GM12873 (cell line): Measurements from ENCODE around the gene PRKAR1B.

Experiments used
- TF ChIP-seq, protein P1 (sequence below): IDR thresholded peaks from 2 replicates; pipeline ENCODE4 v1.5.1; 2012; ENCODE audit warnings: low read depth, mild to moderate bottlenecking, moderate library complexity, low read length, control low read depth; ENCODE audit not compliant: insufficient read depth; ENCODE audit errors: missing control alignments

Gene PRKAR1B

DNA sequence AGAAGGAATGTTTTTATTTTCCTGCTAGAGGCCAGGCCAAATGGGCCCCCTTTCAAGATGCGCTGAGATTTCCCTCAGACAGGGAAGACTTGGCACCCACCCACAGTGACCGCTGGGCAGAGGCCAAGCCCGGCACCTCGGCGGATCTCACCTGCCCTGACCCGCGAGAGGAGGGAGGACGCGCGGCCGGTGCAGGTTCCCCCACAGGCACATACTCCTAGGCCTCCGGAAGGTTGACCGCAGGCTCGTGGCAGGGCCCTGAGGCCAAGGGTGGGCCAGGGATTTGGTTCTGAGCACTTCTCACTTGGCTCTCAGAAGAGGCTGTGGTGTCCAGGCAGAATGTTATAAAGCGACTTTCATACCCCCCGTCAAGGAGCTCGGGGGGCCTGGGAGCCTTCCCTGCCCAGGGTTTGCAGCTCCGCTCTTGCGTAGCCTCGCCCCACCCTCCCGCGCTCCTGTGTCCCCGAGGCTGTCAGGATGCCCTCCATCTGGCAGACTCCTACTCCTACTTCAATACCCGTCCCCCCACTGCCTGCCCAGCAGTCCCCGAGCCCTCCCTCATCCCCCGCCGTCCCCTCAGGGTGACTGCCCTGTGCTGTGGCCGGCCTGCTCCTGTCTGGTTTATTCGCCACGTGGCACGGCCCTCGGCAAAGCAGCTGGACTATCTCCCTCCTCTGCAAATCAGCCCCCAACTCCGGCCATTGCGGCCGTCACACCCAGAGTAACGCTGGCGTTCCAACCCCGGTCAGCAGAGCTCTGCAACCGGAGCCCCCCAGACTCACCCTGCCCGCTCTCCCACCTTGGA lies 156.9 kb downstream of the PRKAR1B start:
- TF ChIP-seq, protein P1, sequence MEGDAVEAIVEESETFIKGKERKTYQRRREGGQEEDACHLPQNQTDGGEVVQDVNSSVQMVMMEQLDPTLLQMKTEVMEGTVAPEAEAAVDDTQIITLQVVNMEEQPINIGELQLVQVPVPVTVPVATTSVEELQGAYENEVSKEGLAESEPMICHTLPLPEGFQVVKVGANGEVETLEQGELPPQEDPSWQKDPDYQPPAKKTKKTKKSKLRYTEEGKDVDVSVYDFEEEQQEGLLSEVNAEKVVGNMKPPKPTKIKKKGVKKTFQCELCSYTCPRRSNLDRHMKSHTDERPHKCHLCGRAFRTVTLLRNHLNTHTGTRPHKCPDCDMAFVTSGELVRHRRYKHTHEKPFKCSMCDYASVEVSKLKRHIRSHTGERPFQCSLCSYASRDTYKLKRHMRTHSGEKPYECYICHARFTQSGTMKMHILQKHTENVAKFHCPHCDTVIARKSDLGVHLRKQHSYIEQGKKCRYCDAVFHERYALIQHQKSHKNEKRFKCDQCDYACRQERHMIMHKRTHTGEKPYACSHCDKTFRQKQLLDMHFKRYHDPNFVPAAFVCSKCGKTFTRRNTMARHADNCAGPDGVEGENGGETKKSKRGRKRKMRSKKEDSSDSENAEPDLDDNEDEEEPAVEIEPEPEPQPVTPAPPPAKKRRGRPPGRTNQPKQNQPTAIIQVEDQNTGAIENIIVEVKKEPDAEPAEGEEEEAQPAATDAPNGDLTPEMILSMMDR: no peak

DNA sequence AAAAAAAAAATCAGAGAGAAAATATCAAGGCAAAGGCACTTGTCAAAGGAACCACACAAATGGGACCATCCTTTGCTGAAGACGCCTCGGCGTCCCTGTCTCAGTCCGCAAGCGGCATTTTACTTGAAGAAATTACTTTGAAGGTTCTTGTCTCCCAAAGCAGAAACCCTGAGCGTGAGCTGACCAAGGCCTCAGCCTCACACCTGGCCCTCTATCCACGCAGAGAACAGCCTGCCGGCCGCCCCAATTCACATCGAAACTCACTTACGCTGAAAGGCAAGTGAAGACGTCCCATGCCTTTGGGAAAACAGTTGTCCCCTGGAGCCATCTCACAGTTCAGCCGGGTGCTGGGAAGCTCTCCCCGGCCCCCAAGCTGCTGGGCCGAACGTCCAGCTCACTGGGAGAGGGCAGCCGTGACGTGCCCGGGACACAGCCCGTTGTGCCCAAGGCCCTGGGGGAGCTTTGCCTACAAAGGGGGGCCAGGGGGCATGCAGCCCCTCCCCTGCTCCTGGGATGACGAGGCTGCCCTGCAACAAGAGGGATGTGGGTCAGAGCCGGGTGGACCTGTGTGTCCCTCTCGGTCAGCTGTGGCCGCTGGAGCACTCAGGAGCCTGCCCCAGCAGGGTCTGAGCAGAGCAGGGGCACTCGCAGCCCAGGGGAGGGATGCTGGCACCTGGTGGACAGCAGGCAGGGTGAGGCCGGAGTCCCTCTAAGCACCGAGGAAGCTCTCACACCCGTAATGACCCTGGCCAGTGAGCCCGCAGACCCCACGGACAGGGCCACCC lies 157.8 kb downstream of the PRKAR1B start:
- TF ChIP-seq, protein P1: no peak

DNA sequence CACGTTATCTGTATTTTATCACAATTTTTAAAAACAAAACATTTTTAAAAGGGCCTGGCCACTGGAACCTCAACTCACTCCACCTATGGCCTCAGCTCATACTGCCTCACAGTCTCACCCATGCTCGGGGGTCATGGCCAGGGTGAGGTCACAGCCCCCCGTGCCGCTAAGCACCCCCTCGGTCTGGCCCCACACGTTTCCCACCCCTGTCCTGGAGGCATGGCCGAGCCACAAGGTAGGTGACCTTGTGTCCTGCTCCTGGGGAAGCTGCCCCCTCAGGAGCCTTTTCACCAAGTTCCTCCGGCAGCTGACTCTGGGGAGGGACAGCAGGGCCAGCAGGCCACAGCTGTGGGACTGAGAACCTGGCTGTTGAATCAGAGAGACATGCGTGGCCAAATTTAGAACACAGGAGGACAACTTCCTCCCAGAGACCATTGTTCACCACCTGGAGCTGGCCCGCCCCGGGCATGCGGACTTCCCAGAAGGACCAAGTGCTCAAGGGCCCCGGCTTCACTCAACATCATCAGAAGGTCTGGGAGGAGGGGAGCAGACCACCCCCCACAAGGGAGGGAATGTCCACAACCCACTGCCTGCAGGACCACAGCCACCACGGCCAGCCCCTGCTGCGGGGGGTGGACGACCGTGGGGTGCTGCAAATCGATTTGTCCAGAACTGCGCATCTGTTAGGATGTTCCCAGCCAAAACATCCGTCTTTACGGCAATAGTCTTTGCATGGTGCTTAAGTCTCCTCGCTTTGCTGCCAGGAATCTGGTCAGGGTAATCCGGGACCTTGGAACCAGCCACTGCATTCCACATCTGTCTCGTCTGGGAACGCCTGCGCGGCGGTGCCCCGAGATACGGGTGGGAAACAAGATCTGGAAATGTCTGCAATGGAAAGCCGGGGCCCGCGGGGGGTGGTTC lies 158.8 kb downstream of the PRKAR1B start:
- TF ChIP-seq, protein P1: no peak

DNA sequence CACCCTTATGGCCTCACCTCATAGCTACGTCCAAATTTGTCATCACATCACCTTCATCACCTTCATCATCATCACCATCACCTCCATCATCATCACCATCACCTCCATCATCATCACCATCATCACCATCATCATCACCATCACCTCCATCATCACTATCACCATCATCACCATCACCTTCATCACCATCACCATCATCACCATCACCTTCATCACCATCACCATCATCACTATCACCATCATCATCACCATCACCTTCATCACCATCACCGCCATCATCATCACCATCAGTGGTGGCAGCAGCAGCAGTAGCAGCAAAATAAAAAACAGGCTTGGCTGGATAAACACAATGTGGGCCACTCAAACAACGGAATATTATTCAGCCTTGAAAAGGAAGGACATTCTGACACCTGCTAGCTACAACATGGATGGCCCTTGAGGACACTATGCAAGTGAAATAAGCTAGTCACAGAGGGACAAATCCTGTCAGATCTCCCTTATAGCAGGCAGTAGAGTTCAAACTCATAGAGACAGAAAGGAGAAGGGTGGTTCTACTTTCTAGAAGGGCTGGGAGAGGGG lies 159.7 kb downstream of the PRKAR1B start:
- TF ChIP-seq, protein P1: no peak

DNA sequence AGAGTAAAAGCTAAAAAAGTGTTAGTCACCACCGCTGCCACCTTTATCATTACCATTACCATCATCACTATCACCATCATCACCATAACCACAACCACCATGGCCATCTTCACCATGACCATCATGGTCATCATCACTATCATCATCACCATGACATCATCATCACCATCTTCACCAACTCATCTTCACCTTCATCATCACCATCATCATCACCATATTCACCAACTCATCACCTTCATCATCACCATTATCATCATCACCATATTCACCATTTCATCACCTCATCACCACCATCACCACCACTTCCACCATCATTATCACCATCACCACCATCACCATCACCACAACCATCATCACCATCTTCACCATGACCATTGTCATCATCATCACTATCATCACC lies 161.0 kb downstream of the PRKAR1B start:
- TF ChIP-seq, protein P1: no peak

DNA sequence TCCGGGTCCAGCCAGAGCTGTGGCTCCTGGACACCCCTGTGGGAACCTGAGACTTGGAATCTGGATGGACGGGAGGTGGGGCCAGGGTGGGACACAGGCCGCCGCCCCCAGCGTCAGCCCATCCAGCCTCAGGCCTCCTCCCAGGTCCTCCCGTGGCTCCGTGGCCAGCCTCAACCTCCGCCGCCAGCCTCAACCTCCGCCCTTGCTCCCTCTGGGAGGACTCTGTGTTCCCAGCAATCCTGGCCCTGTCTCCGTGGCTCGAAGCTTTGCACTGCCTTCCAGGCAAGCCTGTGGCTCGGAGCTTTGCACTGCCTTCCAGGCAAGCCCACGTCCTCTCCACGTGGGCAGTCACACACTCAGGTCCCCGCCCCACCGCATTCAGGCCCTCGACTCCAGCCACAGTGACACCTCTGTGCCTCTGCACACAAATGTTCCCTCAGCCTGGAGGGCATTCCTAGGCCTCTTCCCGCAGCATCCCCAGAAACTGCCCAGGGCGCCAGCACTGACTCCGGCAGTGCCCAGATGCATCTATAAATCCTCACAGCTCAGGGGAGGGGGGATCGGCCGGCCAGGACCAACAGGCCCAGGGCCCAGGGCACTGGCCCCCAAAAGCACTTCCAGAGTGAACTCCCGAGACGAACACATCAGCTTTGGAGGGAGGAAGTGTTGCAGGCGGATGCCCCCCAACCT lies 162.8 kb downstream of the PRKAR1B start:
- TF ChIP-seq, protein P1: no peak
